T47D (cell line): ENCODE data around the gene AMMECR1L.
A peak's percentile ranks its signal among the peaks of the same experiment; 100 is the strongest.

Experiments used
- DNase-seq, 2 experiments: peaks; one replicate each; pipeline versions ENCODE4 v3.0.0 to v3.0.0-alpha.2; 2011 to 2012; ENCODE audit warnings: low read depth in 1 of 2, low spot score in 1 of 2
- JUND ChIP-seq: IDR thresholded peaks from 2 replicates; pipeline ENCODE4 v1.6.1; 2012; ENCODE audit warnings: low read depth
- in situ Hi-C: cut with HindIII; loops from 2 replicates; pipeline ENCODE4 v1.10.0; 2016; ENCODE audit warnings: low sequenced_read_pairs, low pct_unique_long_range_greater_than_20kb

AMMECR1L gene

GRCh38 chr2:127877626-127878025 lies 8.1 kb downstream of the AMMECR1L start:
- DNase-seq = no peak
- TF ChIP-seq JUND = no peak
- in situ Hi-C loops = no loop called here

GRCh38 chr2:127877136-127877535 lies 8.6 kb downstream of the AMMECR1L start:
- in situ Hi-C loops = no loop called here
- no peak for DNase-seq
- no peak for TF ChIP-seq JUND

GRCh38 chr2:127874378-127875269 lies 11.1 kb downstream of the AMMECR1L start:
- no peak for TF ChIP-seq JUND
- in situ Hi-C loops = no loop called here
- DNase-seq = no peak

- no peak for DNase-seq
- TF ChIP-seq JUND = no peak
- in situ Hi-C loops = no loop called here
Measured at GRCh38 chr2:127873707-127874303, 12.0 kb downstream of the AMMECR1L start.

GRCh38 chr2:127872354-127872753 lies 13.4 kb downstream of the AMMECR1L start:
- no peak for TF ChIP-seq JUND
- in situ Hi-C loops = no loop called here
- no peak for DNase-seq

- TF ChIP-seq JUND = no peak
- no peak for DNase-seq
- in situ Hi-C loops = no loop called here
Measured at GRCh38 chr2:127865926-127866325, 19.8 kb downstream of the AMMECR1L start.

- in situ Hi-C loops = no loop called here
- no peak for DNase-seq
- TF ChIP-seq JUND = no peak
Measured at GRCh38 chr2:127864877-127865276, 20.9 kb downstream of the AMMECR1L start.

- no peak for TF ChIP-seq JUND
- in situ Hi-C loops = no loop called here
- no peak for DNase-seq
Measured at GRCh38 chr2:127862228-127862627, 23.5 kb downstream of the AMMECR1L start.

GRCh38 chr2:127860130-127860529 lies 25.6 kb downstream of the AMMECR1L start:
- TF ChIP-seq JUND = no peak
- no peak for DNase-seq
- in situ Hi-C loops = no loop called here

- DNase-seq = peak; percentile 68 to 90
- in situ Hi-C loops = no loop called here
- no peak for TF ChIP-seq JUND
Measured at GRCh38 chr2:127859712-127860085, 26.1 kb downstream of the AMMECR1L start.

GRCh38 chr2:127857265-127857808 lies 28.4 kb downstream of the AMMECR1L start:
- TF ChIP-seq JUND = no peak
- in situ Hi-C loops = no loop called here
- DNase-seq = peak in 1 of 2 experiments; percentile 25

GRCh38 chr2:127853671-127854070 lies 32.1 kb downstream of the AMMECR1L start:
- TF ChIP-seq JUND = no peak
- no peak for DNase-seq
- in situ Hi-C loops = no loop called here

- in situ Hi-C loops = no loop called here
- DNase-seq = no peak
- no peak for TF ChIP-seq JUND
Measured at GRCh38 chr2:127852388-127852787, 33.4 kb downstream of the AMMECR1L start.
